ENCODE results near the gene HMGB2.

GRCh38 chr4:173318240-173318639 lies 15.9 kb downstream of the HMGB2 start:
- TF ChIP-seq REST (IDR thresholded peaks at IDR 0.05; ENCODE audit: insufficient replicate concordance, low read depth) (no peak), CTCF (IDR thresholded peaks at IDR 0.05; ENCODE audit: insufficient read depth, low read length) (no peak), POLR2AphosphoS5 (IDR thresholded peaks at IDR 0.05; ENCODE audit: low read depth) (no peak), GABPA (IDR thresholded peaks at IDR 0.05; ENCODE audit: low read depth) (no peak)
